GM18951 (cell line): ENCODE results near the gene GEMIN2.
"Not testable (repeated sequence)": the region's sequence is repeated elsewhere in the genome, so short reads cannot be mapped to it uniquely, and the experiment has no call there.

Experiments used
- POLR2A ChIP-seq: IDR thresholded peaks from 4 replicates; pipeline ENCODE4 v1.6.1; 2011; ENCODE audit warnings: mild to moderate bottlenecking; ENCODE audit not compliant: insufficient read length, insufficient read depth; ENCODE audit errors: extremely low read depth
- in situ Hi-C: fragments of 300-500 bp; cut with MboI; formaldehyde crosslinking; loops from one replicate; pipeline ENCODE4 v1.12.0; 2022; ENCODE audit warnings: low sequenced_read_pairs, mixed read lengths, inconsistent platforms; ENCODE audit not compliant: unreplicated experiment

Gene GEMIN2

DNA sequence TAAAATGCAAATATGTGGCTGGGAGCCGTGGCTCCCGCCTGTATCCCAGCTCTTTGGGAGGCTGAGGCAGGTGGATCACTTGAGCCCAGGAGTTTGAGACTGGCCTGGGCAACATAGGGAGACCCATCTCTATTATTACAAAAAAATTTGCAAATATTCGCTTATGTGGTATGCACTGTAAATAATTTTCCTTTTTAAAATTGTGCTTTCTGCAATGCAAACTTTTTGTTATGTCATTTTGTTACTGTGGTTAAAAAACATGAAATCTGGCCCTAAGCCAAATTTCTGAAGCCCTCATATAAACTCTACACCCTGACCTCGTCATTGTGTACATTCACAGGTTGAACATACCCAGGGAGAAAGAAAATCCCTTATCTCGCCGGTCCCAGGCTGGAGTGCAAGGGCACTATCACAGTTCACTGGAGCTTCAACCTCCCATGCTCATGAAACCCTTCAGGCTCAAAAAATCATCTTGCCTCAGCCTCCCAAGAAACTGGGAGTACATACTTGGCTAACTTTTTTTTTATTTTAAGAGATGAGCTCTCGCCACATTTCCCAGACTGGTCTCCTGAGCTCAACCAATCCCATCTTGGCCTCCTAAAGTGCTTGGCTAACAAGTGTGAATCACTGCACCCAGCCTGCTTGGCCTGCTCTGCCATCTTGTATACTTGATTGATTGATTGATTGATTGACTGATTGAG lies 31.3 kb downstream of the GEMIN2 start:
- in situ Hi-C loops = no loop called here
- no peak for TF ChIP-seq POLR2A

GRCh38 chr14:39154594-39155189 lies 40.6 kb downstream of the GEMIN2 start:
- in situ Hi-C loops = no loop called here
- TF ChIP-seq POLR2A = no peak

DNA sequence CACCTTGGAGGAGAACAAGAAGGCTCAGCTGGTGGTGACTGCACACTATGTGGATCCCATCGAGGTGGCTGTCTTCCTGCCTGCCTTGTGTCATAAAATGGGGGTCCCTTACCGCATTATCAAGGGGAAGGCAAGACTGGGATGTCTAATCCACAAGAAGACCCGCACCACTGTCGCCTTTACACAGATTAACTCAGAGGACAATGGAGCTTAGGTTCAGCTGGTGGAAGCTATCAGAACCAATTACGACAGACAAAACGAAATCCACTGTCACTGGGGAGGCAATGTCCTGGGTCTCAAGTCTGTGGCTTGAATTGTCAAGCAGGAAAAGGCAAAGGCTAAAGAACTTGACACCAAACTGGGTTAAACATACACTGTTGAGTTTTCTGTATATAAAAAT lies 43.4 kb downstream of the GEMIN2 start:
- TF ChIP-seq POLR2A = no peak
- in situ Hi-C loops = no loop called here

- in situ Hi-C loops = no loop called here
- no peak for TF ChIP-seq POLR2A
Measured at GRCh38 chr14:39158222-39158858, 44.2 kb downstream of the GEMIN2 start.

- in situ Hi-C loops = no loop called here
- TF ChIP-seq POLR2A = no peak
Measured at GRCh38 chr14:39160494-39160893, 46.4 kb downstream of the GEMIN2 start.

DNA sequence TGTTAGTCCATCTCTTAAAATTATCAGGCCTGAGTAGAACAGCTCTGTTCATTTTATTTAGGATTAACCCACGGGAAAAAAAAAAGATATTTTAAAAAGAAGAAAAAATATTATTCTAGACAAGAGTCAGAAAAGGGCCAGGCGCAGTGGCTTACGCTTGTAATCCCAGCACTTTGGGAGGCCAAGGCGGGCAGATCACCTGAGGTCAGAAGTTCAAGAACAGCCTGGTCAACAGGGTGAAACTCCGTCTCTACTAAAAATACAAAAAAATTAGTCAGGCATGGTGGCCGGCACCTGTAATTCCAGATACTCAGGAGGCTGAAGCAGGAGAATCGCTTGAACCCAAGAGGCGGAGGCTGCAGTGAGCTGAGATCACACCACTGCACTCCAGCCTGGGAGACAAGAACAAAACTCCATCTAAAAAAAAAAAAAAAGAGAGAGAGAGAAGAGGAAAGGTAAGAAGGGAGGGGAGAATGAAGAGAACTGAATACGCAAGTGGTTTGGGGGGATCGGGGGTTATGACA lies 53.7 kb downstream of the GEMIN2 start:
- in situ Hi-C loops = not testable (repeated sequence)

GRCh38 chr14:39168591-39168990 lies 54.5 kb downstream of the GEMIN2 start:
- TF ChIP-seq POLR2A = no peak
- in situ Hi-C loops = no loop called here

DNA sequence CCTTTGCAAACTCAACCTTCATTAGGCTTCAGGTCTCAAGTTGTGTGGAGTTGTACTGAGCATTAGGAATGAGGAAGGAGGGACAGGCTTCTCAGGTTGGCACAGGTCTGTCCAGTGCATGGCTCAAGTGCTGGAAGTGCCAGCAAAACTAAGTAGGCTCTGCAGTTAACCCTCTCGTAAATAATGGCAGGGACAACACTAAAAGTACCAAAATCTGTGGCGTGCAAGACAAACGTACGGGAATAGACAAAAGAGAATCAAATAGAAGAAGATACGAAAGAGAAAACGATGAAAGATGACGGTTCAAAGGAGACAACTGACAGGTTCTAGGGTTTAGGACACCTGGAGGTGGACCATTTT lies 55.4 kb downstream of the GEMIN2 start:
- TF ChIP-seq POLR2A = no peak
- in situ Hi-C loops = no loop called here

DNA sequence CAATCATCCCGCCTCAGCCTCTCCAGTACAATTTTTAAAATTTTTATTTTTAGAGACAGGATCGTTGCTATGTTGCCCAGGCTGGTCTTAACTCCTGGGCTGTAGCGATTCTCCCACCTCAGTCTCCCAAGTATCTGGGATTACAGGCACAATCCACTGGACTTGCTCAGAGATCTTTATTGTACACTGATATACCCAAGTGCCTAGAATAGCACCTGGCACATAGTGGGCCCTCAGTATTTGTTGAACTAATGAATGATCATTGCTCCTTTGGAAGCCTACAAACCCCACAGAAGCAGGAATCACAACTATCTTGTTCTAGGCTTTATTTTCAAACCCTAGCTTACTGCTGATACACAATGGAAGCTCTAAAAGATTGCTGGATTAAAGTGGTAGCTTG lies 59.1 kb downstream of the GEMIN2 start:
- in situ Hi-C loops = no loop called here
- no peak for TF ChIP-seq POLR2A

DNA sequence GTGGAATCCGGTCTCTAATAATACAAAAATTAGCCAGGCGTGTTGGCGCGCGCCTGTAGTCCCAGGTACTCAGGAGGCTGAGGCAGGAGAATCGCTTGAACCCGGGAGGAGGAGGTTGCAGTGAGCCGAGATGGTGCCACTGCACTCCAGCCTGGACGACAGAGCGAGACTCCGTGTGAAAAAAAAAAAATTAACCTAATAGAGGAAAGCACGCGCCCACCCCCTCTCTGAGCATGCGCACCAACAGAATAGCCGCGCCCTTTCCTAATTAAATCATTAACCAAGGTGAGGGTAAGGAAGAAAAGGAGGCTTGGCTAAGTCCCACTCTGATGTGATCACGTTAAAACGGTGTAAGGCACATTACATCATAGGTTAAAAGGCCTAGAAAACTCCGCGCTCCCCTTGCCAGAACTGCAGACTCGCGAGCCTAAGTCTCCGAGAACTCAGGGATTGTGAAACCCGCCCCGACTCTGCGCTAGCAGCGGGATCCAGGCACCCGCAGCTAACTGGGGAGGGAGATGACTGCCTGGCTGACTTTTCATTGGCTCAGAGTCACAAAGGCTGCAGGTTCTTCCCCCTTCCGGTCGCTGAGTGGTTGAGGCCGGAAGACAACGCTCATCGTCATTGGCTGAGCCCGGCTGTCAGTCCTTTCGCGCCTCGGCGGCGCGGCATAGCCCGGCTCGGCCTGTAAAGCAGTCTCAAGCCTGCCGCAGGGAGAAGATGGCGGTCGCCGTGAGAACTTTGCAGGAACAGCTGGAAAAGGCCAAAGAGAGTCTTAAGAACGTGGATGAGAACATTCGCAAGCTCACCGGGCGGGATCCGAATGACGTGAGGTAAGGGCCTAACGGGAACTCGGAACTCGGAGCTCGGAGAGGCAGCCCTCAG lies 60.7 kb downstream of the GEMIN2 start, which contains the start of gene PNN:
Gene PNN (plus strand): TSS at position 695 of the 885 bp plus-strand sequence. CDS start 26 bp downstream, at position 721.
- peak; percentile 92 for TF ChIP-seq POLR2A
- in situ Hi-C loops = no loop called here

GRCh38 chr14:39175445-39176262 lies 61.5 kb downstream of the GEMIN2 start:
- TF ChIP-seq POLR2A = no peak
- in situ Hi-C loops = no loop called here
